ENCODE data around the gene MYH1. TPM values are rescaled to one million over a fixed set of nuclear protein-coding genes. Genes with fewer than 3 reads are reported as not detected.

Gene MYH1
- total and polyA plus RNA-seq, 2 of the 8 experiments (the other 6 are each of a cell fraction or from before 2014, with no cell fraction given) = not detected

- TF ChIP-seq, protein P1, sequence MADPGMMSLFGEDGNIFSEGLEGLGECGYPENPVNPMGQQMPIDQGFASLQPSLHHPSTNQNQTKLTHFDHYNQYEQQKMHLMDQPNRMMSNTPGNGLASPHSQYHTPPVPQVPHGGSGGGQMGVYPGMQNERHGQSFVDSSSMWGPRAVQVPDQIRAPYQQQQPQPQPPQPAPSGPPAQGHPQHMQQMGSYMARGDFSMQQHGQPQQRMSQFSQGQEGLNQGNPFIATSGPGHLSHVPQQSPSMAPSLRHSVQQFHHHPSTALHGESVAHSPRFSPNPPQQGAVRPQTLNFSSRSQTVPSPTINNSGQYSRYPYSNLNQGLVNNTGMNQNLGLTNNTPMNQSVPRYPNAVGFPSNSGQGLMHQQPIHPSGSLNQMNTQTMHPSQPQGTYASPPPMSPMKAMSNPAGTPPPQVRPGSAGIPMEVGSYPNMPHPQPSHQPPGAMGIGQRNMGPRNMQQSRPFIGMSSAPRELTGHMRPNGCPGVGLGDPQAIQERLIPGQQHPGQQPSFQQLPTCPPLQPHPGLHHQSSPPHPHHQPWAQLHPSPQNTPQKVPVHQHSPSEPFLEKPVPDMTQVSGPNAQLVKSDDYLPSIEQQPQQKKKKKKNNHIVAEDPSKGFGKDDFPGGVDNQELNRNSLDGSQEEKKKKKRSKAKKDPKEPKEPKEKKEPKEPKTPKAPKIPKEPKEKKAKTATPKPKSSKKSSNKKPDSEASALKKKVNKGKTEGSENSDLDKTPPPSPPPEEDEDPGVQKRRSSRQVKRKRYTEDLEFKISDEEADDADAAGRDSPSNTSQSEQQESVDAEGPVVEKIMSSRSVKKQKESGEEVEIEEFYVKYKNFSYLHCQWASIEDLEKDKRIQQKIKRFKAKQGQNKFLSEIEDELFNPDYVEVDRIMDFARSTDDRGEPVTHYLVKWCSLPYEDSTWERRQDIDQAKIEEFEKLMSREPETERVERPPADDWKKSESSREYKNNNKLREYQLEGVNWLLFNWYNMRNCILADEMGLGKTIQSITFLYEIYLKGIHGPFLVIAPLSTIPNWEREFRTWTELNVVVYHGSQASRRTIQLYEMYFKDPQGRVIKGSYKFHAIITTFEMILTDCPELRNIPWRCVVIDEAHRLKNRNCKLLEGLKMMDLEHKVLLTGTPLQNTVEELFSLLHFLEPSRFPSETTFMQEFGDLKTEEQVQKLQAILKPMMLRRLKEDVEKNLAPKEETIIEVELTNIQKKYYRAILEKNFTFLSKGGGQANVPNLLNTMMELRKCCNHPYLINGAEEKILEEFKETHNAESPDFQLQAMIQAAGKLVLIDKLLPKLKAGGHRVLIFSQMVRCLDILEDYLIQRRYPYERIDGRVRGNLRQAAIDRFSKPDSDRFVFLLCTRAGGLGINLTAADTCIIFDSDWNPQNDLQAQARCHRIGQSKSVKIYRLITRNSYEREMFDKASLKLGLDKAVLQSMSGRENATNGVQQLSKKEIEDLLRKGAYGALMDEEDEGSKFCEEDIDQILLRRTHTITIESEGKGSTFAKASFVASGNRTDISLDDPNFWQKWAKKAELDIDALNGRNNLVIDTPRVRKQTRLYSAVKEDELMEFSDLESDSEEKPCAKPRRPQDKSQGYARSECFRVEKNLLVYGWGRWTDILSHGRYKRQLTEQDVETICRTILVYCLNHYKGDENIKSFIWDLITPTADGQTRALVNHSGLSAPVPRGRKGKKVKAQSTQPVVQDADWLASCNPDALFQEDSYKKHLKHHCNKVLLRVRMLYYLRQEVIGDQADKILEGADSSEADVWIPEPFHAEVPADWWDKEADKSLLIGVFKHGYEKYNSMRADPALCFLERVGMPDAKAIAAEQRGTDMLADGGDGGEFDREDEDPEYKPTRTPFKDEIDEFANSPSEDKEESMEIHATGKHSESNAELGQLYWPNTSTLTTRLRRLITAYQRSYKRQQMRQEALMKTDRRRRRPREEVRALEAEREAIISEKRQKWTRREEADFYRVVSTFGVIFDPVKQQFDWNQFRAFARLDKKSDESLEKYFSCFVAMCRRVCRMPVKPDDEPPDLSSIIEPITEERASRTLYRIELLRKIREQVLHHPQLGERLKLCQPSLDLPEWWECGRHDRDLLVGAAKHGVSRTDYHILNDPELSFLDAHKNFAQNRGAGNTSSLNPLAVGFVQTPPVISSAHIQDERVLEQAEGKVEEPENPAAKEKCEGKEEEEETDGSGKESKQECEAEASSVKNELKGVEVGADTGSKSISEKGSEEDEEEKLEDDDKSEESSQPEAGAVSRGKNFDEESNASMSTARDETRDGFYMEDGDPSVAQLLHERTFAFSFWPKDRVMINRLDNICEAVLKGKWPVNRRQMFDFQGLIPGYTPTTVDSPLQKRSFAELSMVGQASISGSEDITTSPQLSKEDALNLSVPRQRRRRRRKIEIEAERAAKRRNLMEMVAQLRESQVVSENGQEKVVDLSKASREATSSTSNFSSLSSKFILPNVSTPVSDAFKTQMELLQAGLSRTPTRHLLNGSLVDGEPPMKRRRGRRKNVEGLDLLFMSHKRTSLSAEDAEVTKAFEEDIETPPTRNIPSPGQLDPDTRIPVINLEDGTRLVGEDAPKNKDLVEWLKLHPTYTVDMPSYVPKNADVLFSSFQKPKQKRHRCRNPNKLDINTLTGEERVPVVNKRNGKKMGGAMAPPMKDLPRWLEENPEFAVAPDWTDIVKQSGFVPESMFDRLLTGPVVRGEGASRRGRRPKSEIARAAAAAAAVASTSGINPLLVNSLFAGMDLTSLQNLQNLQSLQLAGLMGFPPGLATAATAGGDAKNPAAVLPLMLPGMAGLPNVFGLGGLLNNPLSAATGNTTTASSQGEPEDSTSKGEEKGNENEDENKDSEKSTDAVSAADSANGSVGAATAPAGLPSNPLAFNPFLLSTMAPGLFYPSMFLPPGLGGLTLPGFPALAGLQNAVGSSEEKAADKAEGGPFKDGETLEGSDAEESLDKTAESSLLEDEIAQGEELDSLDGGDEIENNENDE (IDR thresholded peaks at IDR 0.05; ENCODE audit: insufficient replicate concordance, low read length) = no peak
- TF ChIP-seq SUZ12 (IDR thresholded peaks at IDR 0.05; ENCODE audit: low read length) = no peak
Measured at GRCh38 chr17:10527419-10527818, 9.1 kb upstream of the MYH1 start (continued).

Data from H1 (cell line).